Mesenchymal stem cell (in vitro differentiated cells and primary cell): Measurements from ENCODE around the gene RBFOX1.

Experiments used
- DNase-seq: peaks from one replicate; pipeline ENCODE4 v3.0.0-alpha.2; 2013
- H2AFZ ChIP-seq: one replicate; pipeline ENCODE4 v1.6.1; 2013; ENCODE audit warnings: low read depth, mild to moderate bottlenecking, control low read depth, inconsistent platforms, low read length, moderate library complexity
- H2AK5ac ChIP-seq: 2 replicates; pipeline ENCODE4 v1.6.1; 2013; ENCODE audit warnings: low read length, moderate library complexity, mild to moderate bottlenecking, inconsistent platforms; ENCODE audit not compliant: severe bottlenecking
- H2BK120ac ChIP-seq: one replicate; pipeline ENCODE4 v1.6.1; 2013; ENCODE audit warnings: low read depth, mild to moderate bottlenecking, inconsistent platforms, low read length, moderate library complexity
- H2BK12ac ChIP-seq, 2 experiments: one replicate each; pipeline ENCODE4 v1.6.1; 2013; ENCODE audit warnings: inconsistent platforms in 2 of 2, low read length in 2 of 2, mild to moderate bottlenecking in 2 of 2, moderate library complexity in 2 of 2, control low read depth in 1 of 2
- H2BK15ac ChIP-seq: one replicate; pipeline ENCODE4 v1.6.1; 2013; ENCODE audit warnings: mild to moderate bottlenecking, low read depth, inconsistent platforms; ENCODE audit not compliant: poor library complexity, severe bottlenecking
- H2BK5ac ChIP-seq: 2 replicates; pipeline ENCODE4 v1.6.1; 2013; ENCODE audit warnings: low read depth, mild to moderate bottlenecking, low read length, control low read depth, inconsistent platforms; ENCODE audit not compliant: poor library complexity, severe bottlenecking
- H3K14ac ChIP-seq, 2 experiments: one replicate each; pipeline ENCODE4 v1.6.1; 2013; ENCODE audit warnings: inconsistent platforms in 2 of 2, low read length in 2 of 2, control low read depth in 1 of 2, mild to moderate bottlenecking in 1 of 2, moderate library complexity in 1 of 2
- H3K18ac ChIP-seq, 2 experiments: one replicate each; pipeline ENCODE4 v1.6.1; 2013; ENCODE audit warnings: inconsistent platforms in 2 of 2, low read length in 2 of 2, control low read depth in 1 of 2, low read depth in 1 of 2, mild to moderate bottlenecking in 1 of 2
- H3K23ac ChIP-seq, 2 experiments: one replicate each; pipeline ENCODE4 v1.6.1; 2013; ENCODE audit warnings: inconsistent platforms in 2 of 2, low read length in 2 of 2, mild to moderate bottlenecking in 2 of 2, moderate library complexity in 2 of 2, control low read depth in 1 of 2
- H3K27ac ChIP-seq: 2 replicates; pipeline ENCODE4 v1.5.1; 2013; ENCODE audit warnings: mild to moderate bottlenecking, moderate library complexity, low read length, control low read depth, inconsistent platforms; ENCODE audit not compliant: poor library complexity, severe bottlenecking
- H3K27me3 ChIP-seq, 2 experiments: 2 replicates each; pipeline versions ENCODE4 v1.6.1 to v1.7.0; 2013; ENCODE audit warnings: low read length in 2 of 2, mild to moderate bottlenecking in 2 of 2, moderate library complexity in 2 of 2, control low read depth in 1 of 2, inconsistent platforms in 1 of 2; ENCODE audit not compliant: control insufficient read depth in 1 of 2, insufficient read depth in 1 of 2
- H3K36me3 ChIP-seq, 2 experiments: 2 replicates each; pipeline versions ENCODE4 v1.6.1 to v1.7.0; 2013; ENCODE audit warnings: low read length in 2 of 2, control low read depth in 1 of 2, inconsistent platforms in 1 of 2, low read depth in 1 of 2, mild to moderate bottlenecking in 1 of 2; ENCODE audit not compliant: insufficient read depth in 2 of 2, control insufficient read depth in 1 of 2
- H3K4ac ChIP-seq, 2 experiments: one replicate each; pipeline ENCODE4 v1.6.1; 2013; ENCODE audit warnings: inconsistent platforms in 2 of 2, low read length in 2 of 2, mild to moderate bottlenecking in 2 of 2, moderate library complexity in 2 of 2, control low read depth in 1 of 2, low read depth in 1 of 2
- H3K4me1 ChIP-seq: 2 replicates; pipeline ENCODE4 v1.6.1; 2013; ENCODE audit warnings: low read depth, low read length, control low read depth; ENCODE audit not compliant: control insufficient read depth, insufficient read depth
- H3K4me2 ChIP-seq: 2 replicates; pipeline ENCODE4 v1.6.1; 2013; ENCODE audit warnings: low read length, mild to moderate bottlenecking, inconsistent platforms; ENCODE audit not compliant: poor library complexity, severe bottlenecking
- H3K4me3 ChIP-seq, 2 experiments: 2 replicates each; pipeline versions ENCODE4 v1.5.1 to v1.7.0; 2013; ENCODE audit warnings: low read length in 2 of 2, mild to moderate bottlenecking in 2 of 2, control low read depth in 1 of 2, low read depth in 1 of 2; ENCODE audit not compliant: insufficient read depth in 1 of 2
- H3K79me1 ChIP-seq: replicated peaks from 2 replicates; pipeline ENCODE4 v1.6.1; 2013; ENCODE audit warnings: mild to moderate bottlenecking, control low read depth, low read length, inconsistent platforms; ENCODE audit not compliant: poor library complexity, severe bottlenecking
- H3K9ac ChIP-seq: 2 replicates; pipeline ENCODE4 v1.7.0; 2013; ENCODE audit warnings: mild to moderate bottlenecking, low read length, moderate library complexity
- H3K9me3 ChIP-seq: 2 replicates; pipeline ENCODE4 v1.7.0; 2013; ENCODE audit warnings: mild to moderate bottlenecking, low read length; ENCODE audit not compliant: control insufficient read depth
- H4K8ac ChIP-seq: one replicate; pipeline ENCODE4 v1.6.1; 2013; ENCODE audit warnings: inconsistent platforms, mild to moderate bottlenecking, low read length, moderate library complexity
- H4K91ac ChIP-seq: one replicate; pipeline ENCODE4 v1.6.1; 2013; ENCODE audit warnings: mild to moderate bottlenecking, low read length, inconsistent platforms
- WGBS: methylation state at CpG from one replicate; pipeline ENCODE4 v1.1.7; 2013; ENCODE audit warnings: mixed read lengths; 5-methylcytosine and 5-hydroxymethylcytosine counted together

The RBFOX1 gene

DNA sequence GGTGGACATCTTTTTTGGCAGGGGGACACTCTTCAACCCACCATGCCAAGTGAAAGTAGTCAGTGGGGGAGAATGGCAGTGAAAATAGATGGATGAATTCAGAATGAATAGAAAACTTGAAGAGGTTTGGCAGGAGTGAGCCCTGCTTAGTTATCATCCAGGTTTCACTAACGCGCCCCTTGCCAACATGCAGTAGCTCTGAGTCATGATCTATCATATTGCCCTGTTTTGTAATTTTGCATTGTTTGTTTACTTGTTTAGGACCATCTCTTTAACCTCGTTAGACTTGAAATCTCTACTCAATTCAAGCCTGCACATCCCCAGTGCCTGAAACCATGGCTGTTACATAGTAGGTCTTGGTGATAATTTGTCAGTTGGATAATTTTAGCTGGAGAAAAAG lies 116.7 kb downstream of the RBFOX1 start:
- H3K27ac ChIP-seq = no peak overlapping the region
- 93% methylated on average over 2 of the region's 3 CpGs for WGBS
- no peaks in the 10 kb centered on the region for H3K79me1 ChIP-seq

DNA sequence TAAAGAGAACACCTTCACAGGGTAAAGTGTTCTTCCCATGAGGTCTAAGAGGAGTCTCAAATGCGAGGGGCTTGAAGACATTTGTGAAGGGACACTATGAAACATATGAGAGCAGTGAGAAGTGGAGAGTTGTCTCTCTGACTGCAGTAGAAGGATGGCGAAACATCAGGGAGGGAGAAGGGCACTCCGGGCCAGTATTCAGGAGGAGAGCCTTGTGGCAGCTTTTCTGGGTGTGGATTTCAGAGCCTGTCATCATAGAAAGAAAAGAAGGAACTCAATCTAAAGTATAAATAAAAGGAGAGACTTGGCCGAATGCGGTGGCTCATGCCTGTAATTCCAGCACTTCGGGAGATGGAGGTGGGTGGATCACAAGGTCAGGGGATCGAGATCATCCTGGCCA lies 117.2 kb downstream of the RBFOX1 start:
- Histone ChIP-seq H3K9ac (no peak overlapping the region), H4K8ac (no peak overlapping the region), H3K14ac (no peak overlapping the region), H2AFZ (no peak overlapping the region), H2BK15ac (no peak overlapping the region), H2BK12ac (no peak overlapping the region), H4K91ac (no peak overlapping the region), H2BK5ac (no peak overlapping the region), H3K4me1 (no peaks in the 10 kb centered on the region), H3K27ac (no peak overlapping the region), H3K4me3 (no peak overlapping the region), H3K18ac (no peak overlapping the region), H2BK120ac (no peak overlapping the region), H3K36me3 (no peaks in the 10 kb centered on the region), H3K27me3 (no peaks in the 10 kb centered on the region), H3K9me3 (peaks cover 12% of the 10 kb centered on the region), H3K4me2 (no peak overlapping the region), H2AK5ac (no peak overlapping the region), H3K23ac (no peak overlapping the region), H3K79me1 (no peaks in the 10 kb centered on the region), H3K4ac (no peak overlapping the region)
- WGBS = 87% methylated on average over 7 of the region's 7 CpGs
- DNase-seq = no peak

More for the DNA sequence above, 116.7 kb downstream of the RBFOX1 start:
- Histone ChIP-seq H2AK5ac (no peak overlapping the region), H2BK120ac (no peak overlapping the region), H3K4me3 (no peak overlapping the region), H3K4me1 (no peaks in the 10 kb centered on the region), H3K4me2 (no peak overlapping the region), H2BK5ac (no peak overlapping the region), H3K9ac (no peak overlapping the region), H2BK15ac (no peak overlapping the region), H3K14ac (no peak overlapping the region), H3K4ac (no peak overlapping the region), H2AFZ (no peak overlapping the region), H3K9me3 (peaks cover 12% of the 10 kb centered on the region), H3K36me3 (no peaks in the 10 kb centered on the region), H2BK12ac (no peak overlapping the region), H3K27me3 (no peaks in the 10 kb centered on the region), H3K18ac (no peak overlapping the region), H4K91ac (no peak overlapping the region), H4K8ac (no peak overlapping the region), H3K23ac (no peak overlapping the region)
- DNase-seq = no peak

DNA sequence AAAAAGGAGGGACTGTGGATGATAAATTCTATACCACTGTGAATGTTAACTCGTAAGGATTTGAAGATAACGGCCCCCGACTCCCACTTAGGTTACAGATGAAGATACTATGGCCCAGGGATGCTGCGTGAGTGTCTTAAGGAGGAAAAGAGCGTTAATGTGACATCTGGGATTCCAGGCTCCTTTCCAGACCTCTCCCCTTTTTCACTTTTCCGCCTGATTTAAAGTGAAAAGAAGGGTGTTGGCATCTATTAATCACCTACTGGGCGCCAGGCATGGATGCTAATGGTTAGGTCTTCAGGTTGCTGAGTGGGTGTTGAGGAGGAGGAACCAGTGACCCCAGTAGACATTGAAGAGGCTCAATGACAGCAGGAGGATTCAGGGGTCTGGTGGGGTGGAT lies 117.8 kb downstream of the RBFOX1 start:
- no peaks in the 10 kb centered on the region for H3K79me1 ChIP-seq
- H2BK15ac ChIP-seq = no peak overlapping the region
- no peak overlapping the region for H2BK5ac ChIP-seq
- H3K14ac ChIP-seq = no peak overlapping the region
- no peak overlapping the region for H3K23ac ChIP-seq
- H3K27ac ChIP-seq = no peak overlapping the region
- peaks cover 12% of the 10 kb centered on the region for H3K9me3 ChIP-seq
- no peaks in the 10 kb centered on the region for H3K36me3 ChIP-seq
- no peaks in the 10 kb centered on the region for H3K27me3 ChIP-seq
- H2BK12ac ChIP-seq = no peak overlapping the region
- no peak overlapping the region for H3K18ac ChIP-seq
- H3K4me2 ChIP-seq = no peak overlapping the region
- no peak overlapping the region for H2AFZ ChIP-seq
- no peak overlapping the region for H3K4ac ChIP-seq
- WGBS = 70% methylated on average over 6 of the region's 7 CpGs
- H4K91ac ChIP-seq = no peak overlapping the region
- H4K8ac ChIP-seq = no peak overlapping the region
- no peak overlapping the region for H3K9ac ChIP-seq
- H3K4me1 ChIP-seq = no peaks in the 10 kb centered on the region
- no peak overlapping the region for H2AK5ac ChIP-seq
- DNase-seq = no peak
- no peak overlapping the region for H2BK120ac ChIP-seq
- no peak overlapping the region for H3K4me3 ChIP-seq

DNA sequence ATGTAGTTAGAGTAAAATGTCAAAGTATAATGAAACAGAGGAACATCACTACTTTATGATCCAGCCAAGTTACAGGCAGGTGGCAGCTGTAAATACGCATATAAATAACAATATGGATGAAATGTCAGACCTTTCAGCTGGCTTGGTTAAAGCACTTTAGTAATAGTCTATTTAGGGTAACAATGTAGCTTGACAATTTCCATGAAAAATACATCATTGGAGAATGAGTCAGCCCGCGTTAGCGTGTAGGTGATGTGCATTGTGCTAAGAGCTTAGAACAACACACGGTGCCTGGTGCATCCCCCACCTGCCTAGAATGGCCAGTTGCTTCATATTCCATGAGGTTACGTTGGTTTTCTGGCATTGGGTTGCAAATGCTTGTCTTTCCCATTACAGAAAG lies 119.4 kb downstream of the RBFOX1 start:
- Histone ChIP-seq H2BK120ac (no peak overlapping the region), H3K9ac (no peak overlapping the region), H3K4ac (no peak overlapping the region), H3K4me1 (no peaks in the 10 kb centered on the region), H3K14ac (no peak overlapping the region), H2AFZ (no peak overlapping the region), H3K27ac (no peak overlapping the region), H3K4me2 (no peak overlapping the region), H2AK5ac (no peak overlapping the region), H2BK5ac (no peak overlapping the region), H4K91ac (no peak overlapping the region), H3K18ac (no peak overlapping the region), H3K9me3 (peaks cover 8% of the 10 kb centered on the region), H3K23ac (no peak overlapping the region), H3K27me3 (no peaks in the 10 kb centered on the region), H3K36me3 (no peaks in the 10 kb centered on the region), H2BK12ac (no peak overlapping the region), H3K79me1 (no peaks in the 10 kb centered on the region), H2BK15ac (no peak overlapping the region), H3K4me3 (no peak overlapping the region), H4K8ac (no peak overlapping the region)
- no peak for DNase-seq
- WGBS = 91% methylated on average over 4 of the region's 6 CpGs
